ENCODE measurements around the gene MYO1C. TPM values are rescaled to one million over a fixed set of nuclear protein-coding genes. Genes with fewer than 3 reads are reported as not detected.
"Not testable (repeated sequence)": the region's sequence is repeated elsewhere in the genome, so short reads cannot be mapped to it uniquely, and the experiment has no call there.

MYO1C gene
- total RNA-seq, 1 experiment from 2014 or later: 227 TPM

GRCh38 chr17:1452836-1453235, 39.6 kb downstream of the MYO1C start:
- ChIA-PET RAD21 (ENCODE audit: low non-redundant PET in 1 of 2, low total read pairs in 2 of 2, uncharacterized antibody in 2 of 2, unreplicated experiment in 2 of 2) (interaction anchor here in 1 of 2 experiments (1.5 kb wide), 1 partner anchor 35 kb away, joined by 3 read pairs; no protein-coding TSS in a partner anchor), POLR2A (interaction anchor here (2.4 kb wide), 1 partner anchor 10 kb away, joined by 9 read pairs; no protein-coding TSS in a partner anchor), CTCF (no interaction called here)
- Histone ChIP-seq H2AFZ (ENCODE audit: low read depth, low read length, poor library complexity, severe bottlenecking) (no peak overlapping the region), H3K4me1 (ENCODE audit: control insufficient read depth in 1 of 2, insufficient read depth in 2 of 2, low read length in 2 of 2) (peaks cover 12 to 23% of the 10 kb centered on the region in 2 experiments; a peak in 3 of 4 replicates), H3K36me3 (ENCODE audit: control insufficient read depth in 1 of 2, insufficient read depth in 2 of 2, low read length in 2 of 2) (peaks cover 9 to 27% of the 10 kb centered on the region in 2 experiments; a peak in 2 of 4 replicates), H3K79me2 (ENCODE audit: insufficient read depth, low read length) (peaks cover 81% of the 10 kb centered on the region), H3K9ac (ENCODE audit: low read length) (no peak overlapping the region), H4K20me1 (ENCODE audit: insufficient read depth) (peaks cover 16% of the 10 kb centered on the region; the same call in 1 of the 2 replicates), H3K9me3 (ENCODE audit: control insufficient read depth in 1 of 2, insufficient read depth in 1 of 2, low read depth in 1 of 2, low read length in 2 of 2) (no peaks in the 10 kb centered on the region), H3K9me2 (ENCODE audit: insufficient read depth) (no peaks in the 10 kb centered on the region), H3K27me3 (ENCODE audit: insufficient read depth, low read length) (no peaks in the 10 kb centered on the region), H3K27ac (ENCODE audit: low read depth, low read length) (no peak overlapping the region), H3K4me3 (replicated peaks in 1 of 2; ENCODE audit: low read depth in 1 of 2, low read length in 2 of 2) (no peak overlapping the region), H3K4me2 (ENCODE audit: low read length) (no peak overlapping the region)
- ATAC-seq: no peak
- intact Hi-C loops (cut with micrococcal nuclease): no loop called here
- no TSS peak for BruUV-seq (replicated peaks)
- TF ChIP-seq ELF1 (IDR thresholded peaks at IDR 0.05; ENCODE audit: borderline replicate concordance, low read depth) (no peak), CTCF (IDR thresholded peaks at IDR 0.05 in 2 of 3, conservative IDR thresholded peaks at IDR 0.05 in 1 of 3; ENCODE audit: borderline replicate concordance in 1 of 3, insufficient read depth in 1 of 3, low read depth in 2 of 3, low read length in 2 of 3) (no peak), ZFX (IDR thresholded peaks at IDR 0.05) (no peak), EZH2 (IDR thresholded peaks at IDR 0.05) (no peak), MAX (IDR thresholded peaks at IDR 0.05) (no peak)
- DNase-seq (ENCODE audit: low read depth, low spot score): no peak

GRCh38 chr17:1450261-1450660, 42.2 kb downstream of the MYO1C start:
- H3K27ac ChIP-seq (ENCODE audit: low read depth, low read length); H3K4me2 ChIP-seq (ENCODE audit: low read length); ATAC-seq; BruUV-seq (replicated peaks); H3K27me3 ChIP-seq (ENCODE audit: insufficient read depth, low read length); H2AFZ ChIP-seq (ENCODE audit: low read depth, low read length, poor library complexity, severe bottlenecking); POLR2A ChIA-PET; H3K4me3 ChIP-seq (replicated peaks in 1 of 2; ENCODE audit: low read depth in 1 of 2, low read length in 2 of 2); H3K4me1 ChIP-seq (ENCODE audit: control insufficient read depth in 1 of 2, insufficient read depth in 2 of 2, low read length in 2 of 2); H3K9me2 ChIP-seq (ENCODE audit: insufficient read depth); CTCF ChIA-PET; H3K9me3 ChIP-seq (ENCODE audit: control insufficient read depth in 1 of 2, insufficient read depth in 1 of 2, low read depth in 1 of 2, low read length in 2 of 2); DNase-seq (ENCODE audit: low read depth, low spot score); H3K9ac ChIP-seq (ENCODE audit: low read length); intact Hi-C loops (cut with micrococcal nuclease); RAD21 ChIA-PET (ENCODE audit: low non-redundant PET in 1 of 2, low total read pairs in 2 of 2, uncharacterized antibody in 2 of 2, unreplicated experiment in 2 of 2): not testable (repeated sequence)
- Histone ChIP-seq H4K20me1 (ENCODE audit: insufficient read depth) (peaks cover 16% of the 10 kb centered on the region; the same call in 1 of the 2 replicates), H3K79me2 (ENCODE audit: insufficient read depth, low read length) (peaks cover 100% of the 10 kb centered on the region), H3K36me3 (ENCODE audit: control insufficient read depth in 1 of 2, insufficient read depth in 2 of 2, low read length in 2 of 2) (peaks cover 9 to 29% of the 10 kb centered on the region in 2 experiments; a peak in 2 of 4 replicates)

All from HCT116 (cell line).